DMS53 treated with DMSO at 0.1 percent for 48 hours (cell line): ENCODE data around the gene URB2.
A peak's percentile ranks its signal among the peaks of the same experiment; 100 is the strongest.
"Not testable (repeated sequence)": the region's sequence is repeated elsewhere in the genome, so short reads cannot be mapped to it uniquely, and the experiment has no call there.

ENCODE experiments used
- DNase-seq: peaks from one replicate; lab custom pipeline; 2025; ENCODE audit not compliant: unreplicated experiment; lab: John Stamatoyannopoulos, UW

The URB2 gene

DNA sequence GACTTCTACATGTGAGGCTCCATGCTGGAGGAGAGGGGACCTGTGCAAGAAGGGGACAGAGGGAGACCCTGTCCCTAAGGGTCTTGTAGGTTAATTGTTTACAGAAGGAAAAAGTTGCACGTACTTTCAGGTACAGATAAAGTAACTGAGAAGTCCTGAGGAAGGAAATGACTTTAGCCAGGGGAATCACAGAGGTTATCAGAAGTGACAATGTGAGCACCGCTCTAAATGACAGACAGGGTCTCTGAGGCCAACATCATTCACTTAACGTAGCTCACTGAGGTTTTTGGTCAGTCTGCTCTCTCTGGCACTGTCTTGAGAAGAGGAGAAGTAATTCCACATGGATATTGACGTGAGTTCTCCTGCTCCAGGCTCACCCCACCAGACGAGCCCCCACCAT, 12.1 kb upstream of the URB2 start:
- DNase-seq = no peak

DNA sequence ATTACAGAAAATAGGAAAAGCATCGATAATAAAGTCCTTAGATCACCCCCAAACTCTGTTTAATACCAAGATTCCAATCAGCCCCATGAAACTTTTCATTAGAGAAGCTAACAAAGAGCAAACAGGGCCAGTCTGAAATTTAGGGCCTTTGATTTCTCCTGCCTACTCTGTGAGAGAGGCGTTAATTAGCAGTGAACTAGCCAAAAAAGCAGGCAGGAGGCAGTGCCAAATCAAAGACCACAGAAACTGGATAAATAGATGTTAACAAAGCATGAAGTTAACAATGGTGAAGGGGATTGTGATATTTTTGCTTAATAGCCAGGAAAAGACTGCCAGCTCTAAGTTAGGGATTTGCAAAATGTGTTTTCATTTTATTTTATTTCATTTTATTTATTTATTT, 11.3 kb upstream of the URB2 start:
- DNase-seq = no peak

DNA sequence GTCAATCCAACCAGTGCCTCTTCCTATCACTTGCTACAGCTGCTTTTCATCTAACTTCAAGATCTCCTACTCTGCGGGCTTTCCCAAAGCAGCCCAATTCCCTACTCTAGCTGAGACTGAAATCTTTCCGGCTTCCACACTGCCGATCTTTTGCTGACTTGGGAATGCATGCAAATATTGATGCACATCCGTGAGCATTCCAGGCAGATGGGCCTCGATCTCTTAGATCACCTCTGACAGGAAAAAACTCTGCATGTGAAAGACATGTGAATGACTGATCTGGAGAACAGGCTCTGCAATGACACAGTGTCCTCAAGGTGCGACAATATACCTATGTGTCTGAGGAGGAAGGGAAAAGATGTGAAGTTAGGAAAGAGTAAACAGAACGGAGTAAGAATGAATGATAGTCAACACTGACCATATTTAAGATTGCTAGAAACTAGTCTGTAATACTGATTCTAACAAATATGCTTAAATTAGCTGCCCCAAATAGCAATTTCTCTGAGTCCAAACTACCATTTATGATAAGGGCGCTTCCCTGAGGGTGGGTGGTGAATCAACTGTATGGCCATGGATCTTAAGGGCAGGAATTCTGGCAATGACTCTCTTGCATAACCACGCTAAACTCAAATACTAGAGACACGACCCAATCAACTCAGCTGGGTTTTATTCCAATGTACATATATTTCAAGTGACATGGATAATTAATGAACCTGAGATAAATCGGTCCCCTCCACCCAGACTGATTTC, 8.5 kb upstream of the URB2 start:
- DNase-seq = no peak

DNA sequence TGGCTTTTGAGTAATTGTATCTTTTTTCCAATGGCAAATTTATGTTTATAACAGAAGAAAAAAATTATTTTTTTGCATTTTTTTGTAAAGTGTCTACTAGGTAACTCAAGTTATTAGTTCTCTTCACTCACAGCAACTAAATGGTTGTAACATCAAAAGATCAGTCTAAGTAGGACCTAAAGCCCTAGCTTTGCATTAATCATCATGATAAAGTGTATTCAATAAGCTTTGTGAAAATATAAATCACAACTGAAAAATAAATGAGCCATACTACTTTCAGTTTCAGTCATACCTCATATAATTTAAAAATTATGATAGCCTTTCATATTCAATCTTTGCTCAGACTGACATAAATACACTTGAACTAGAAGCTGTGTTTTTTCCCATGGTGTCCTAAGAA, 7.0 kb upstream of the URB2 start:
- no peak for DNase-seq

DNA sequence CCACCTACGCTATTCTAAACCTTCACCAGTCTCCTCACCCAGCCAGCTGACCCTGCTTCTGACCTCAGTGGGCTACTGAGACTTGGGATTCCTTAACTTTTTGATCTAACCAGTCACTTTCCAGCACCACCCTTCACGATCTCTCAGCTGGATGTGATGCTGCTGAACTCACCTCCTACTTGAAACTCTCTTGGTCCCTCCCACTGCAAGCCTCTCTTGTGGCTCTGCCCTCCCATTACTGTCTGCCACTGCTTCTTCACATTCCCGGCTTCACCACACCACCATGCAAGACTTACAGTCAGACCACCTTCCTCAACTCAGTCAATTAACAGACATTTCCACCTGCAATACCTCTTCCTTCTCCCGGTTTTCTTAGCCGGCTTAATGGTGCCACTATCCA, 6.4 kb upstream of the URB2 start:
- DNase-seq = no peak

DNA sequence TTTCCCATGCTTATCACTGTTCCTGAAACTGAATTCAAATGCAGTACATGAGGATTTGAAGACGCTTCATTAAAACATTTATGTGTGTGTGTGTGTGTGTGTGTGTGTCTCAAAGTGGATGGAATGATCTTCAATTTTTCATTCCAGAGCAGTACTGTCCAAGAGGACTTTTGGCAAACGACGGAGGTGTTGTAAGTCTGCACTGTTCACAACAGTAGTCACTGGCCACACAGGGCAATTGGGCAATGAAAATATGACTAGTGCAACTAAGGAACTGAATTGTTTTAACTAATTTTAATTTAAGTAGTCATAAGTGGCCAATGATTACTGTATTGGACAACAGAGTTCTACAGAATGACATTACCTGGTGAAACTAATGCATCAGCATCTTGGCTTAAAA, 5.2 kb upstream of the URB2 start:
- DNase-seq = no peak

DNA sequence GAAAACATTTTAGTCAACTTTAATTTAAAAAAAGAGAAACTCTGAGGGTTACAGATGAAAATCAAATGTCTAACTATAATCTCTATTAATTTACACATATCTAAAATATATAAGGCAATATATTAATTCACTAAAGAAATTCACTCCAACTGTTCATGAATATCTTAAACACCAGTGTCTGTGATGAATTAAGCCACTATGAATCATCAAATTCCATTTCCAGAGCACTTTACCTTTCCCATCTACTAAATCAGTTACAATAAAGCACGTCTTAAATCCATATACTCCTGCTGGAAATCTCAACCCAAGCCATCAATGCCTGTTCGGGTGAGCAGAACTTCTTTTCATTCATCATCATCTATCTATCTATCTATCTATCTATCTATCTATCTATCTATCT, 4.4 kb upstream of the URB2 start:
- no peak for DNase-seq

DNA sequence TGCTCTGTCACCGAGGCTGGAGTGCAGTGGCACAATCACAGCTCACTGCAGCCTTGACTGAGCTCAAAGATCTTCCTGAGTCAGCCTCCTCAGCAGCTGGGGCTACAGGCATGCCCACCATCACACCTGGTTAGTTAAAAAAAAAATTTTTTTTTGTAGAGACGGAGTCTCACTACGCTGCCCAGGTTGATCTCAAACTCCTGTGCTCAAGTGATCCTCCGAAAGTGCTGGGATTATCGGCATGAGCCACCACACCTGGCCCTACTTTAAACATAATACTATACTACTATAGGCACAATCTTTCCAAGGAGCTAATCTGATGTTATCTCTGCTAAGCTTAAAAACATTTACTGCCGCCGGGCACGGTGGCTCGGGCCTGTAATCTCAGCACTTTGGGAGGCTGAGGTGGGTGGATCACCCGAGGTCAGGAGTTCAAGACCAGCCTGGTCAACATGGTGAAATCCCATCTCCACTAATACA, 3.4 kb upstream of the URB2 start:
- DNase-seq = not testable (repeated sequence)

DNA sequence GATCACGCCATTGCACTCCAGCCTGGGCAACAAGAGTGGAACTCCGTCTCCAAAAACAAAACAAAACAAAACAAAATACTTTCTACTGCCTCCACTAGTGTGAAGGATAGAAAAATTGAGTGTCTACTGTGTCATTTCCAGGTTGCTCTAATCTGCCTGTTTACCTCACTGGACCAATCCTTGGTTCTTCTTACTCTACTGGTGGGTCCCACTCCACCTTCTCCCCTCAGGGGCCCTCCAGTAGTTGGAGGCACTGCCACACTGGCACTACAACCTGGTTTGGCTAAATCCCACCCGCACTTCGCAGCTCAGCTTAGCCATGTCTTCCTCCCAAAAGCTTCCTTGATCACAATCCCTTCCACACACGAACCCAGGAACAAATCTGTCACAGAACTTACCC, 2.8 kb upstream of the URB2 start:
- no peak for DNase-seq

DNA sequence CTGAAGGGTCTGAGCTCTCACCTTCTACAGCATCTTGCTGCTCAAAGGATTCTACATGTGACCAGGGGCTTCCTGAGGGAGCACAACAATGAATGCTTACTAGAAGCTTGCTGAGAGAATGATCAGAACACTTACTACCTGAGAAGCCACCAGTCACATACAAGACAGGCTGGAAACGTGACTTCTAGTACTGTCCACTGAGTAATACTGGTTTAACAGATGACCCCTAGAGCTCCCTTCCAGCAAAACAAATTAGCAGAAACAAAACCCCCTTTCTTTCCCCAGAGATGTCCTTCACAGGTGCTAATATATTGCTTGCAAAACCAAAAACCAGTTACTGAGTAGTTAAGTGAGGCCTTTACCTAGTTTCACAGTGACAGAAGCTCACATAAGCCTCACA, 2.2 kb upstream of the URB2 start:
- no peak for DNase-seq

DNA sequence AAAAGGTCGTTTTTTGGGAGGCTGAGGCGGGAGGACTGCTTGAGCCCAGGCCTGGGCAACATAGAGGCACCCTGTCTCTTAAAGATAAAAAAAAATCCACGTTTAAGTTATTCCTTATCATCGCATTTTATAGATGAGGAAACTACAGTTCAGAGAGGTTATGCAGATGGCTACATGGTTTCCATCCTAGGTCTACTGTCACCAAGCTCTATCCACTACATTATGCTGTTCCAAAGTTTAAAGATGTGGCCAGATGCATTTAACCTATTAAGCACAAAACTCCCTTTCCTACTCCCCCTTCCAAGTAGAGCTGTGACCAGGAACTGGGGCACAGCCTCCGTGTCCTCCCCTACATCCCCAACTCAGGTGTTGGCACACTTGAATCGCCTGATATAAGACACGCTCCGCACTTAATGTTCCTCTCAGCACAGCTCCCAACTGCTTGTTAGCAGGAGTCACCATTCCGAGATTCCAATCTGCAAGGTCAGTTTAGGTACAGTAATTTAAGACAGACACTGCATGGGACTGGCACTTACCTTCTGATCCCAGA, 1.5 kb upstream of the URB2 start:
- no peak for DNase-seq

DNA sequence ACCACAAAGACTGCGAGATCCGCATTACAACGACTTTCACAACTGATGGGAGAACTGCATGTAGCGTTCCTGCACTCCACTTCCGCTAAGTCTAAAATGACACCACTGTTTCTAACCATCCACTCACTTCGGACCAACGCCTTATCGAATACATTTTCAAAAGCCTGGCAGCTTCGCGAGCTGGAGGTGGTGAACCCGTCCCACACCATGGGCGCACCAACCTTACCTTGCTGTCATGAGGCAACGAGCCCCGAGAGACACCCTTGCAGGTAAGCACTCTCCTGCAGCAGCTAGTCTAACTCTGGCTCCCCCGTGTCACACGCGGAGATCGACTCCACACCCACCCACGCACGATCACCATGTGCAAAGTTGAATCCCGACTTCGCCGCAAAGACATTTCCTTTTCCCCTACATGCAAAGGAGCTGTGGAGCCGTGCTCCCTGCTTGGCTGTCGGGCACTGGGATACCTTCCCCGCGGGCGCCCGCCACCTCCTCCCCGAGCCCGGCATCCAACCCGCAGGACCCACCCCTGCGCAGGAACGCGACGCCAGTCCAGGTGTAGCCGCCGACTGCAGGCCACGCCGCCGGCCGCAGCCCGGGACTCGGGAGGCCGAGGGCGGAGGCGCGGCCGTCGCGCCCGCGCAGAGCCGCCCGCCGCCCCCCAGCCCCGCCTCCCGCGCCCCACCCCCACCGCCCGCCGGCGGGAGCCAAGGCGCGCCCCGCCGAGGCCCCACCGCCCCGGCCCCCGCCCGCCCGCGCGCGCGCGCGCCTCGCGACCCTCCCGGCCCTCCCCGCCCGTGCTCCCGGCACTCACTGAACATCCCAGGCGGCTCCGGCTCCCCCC, 754 bp upstream of the URB2 start:
- peak; percentile 22 for DNase-seq

DNA sequence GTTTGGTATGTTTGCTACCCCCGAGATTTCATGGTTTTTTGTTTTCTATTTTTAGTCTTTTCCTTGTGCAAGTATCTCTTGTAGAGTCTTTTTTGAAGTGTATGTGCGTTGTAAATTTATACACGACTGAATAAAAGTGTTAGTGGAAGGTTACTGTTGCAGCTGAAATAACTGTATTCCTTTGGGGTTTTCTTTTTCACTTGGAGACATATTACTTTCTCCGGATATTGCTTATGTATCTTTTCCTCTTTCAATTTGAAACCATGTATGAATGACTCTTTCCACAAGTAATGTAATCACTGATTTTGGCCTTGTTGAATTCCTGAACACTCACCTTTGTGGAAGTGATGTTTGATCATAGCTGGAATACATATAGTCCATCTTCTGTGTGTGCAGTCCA, 956 bp downstream of the URB2 start:
- DNase-seq = no peak

DNA sequence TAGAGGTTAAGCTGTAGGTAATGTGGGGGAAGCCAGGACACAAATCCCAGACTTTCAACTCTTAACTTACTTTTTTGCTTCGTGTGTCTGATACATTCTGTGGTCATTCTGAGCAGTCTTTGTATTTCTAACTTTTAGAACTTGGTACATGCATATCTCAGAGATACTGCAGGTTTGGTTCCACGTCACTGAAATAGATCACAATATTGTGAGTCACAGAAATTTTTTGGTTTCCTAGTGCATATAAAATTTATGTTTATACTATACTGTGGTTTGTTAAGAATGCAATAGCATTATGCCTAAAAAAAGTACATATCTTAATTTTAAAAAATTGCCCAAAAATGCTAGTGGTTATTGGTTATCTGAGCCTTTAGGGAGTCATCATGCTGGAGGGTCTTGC, 3.2 kb downstream of the URB2 start:
- DNase-seq = no peak

DNA sequence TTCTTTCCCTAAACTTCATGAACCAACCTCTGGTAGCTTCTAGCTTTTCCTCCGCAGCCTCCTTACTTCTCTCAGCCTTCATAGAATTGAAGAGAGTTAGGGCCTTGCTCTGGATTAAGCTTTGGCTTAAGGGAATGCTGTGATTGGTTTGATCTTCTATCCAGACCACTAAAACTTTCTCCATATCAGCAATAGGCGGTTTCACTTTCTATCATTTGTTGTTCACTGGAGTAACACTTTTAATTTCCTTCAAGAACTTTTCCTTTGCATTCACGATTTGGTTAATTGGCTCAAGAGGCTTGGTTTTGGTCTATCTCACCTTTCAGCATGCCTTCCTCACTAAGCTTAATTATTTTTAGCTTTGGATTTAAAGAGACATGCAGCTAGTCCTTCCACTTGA, 5.1 kb downstream of the URB2 start:
- DNase-seq = no peak

DNA sequence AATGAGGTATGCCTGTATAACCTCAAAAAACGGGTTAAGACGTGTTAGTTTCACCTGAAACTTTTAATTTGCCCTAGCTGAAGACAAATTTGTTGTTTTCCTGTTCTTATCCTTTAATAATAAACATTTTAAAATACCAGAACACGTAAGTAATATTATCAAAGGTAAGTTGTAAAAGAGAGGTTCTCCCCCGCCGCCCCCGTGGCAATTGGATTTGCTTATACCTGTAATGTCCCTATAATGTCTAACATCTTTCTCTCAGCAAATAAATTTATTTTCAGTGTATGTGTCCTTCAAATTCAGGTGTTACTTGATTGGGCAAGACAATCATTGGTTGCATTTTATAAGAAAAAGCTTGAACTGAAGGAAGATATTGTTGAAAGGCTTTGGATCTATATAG, 5.9 kb downstream of the URB2 start:
- DNase-seq = no peak

DNA sequence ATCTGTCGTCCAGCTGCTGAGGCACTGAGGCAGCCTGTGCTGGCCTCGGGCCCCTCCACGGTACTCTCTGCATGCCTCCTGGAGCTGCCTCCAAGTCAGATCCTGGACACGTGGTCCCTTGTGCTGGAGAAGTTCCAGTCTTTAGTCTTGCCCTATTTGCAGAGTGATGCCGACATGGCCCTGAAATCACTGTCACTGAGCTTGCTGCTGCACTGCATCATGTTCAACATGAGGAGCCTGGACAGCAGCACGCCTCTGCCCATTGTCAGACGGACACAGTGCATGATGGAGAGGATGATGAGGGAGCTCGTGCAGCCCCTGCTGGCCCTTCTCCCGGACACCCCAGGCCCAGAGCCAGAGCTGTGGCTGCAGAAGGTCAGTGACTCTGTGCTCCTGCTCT, 10.0 kb downstream of the URB2 start:
- no peak for DNase-seq

DNA sequence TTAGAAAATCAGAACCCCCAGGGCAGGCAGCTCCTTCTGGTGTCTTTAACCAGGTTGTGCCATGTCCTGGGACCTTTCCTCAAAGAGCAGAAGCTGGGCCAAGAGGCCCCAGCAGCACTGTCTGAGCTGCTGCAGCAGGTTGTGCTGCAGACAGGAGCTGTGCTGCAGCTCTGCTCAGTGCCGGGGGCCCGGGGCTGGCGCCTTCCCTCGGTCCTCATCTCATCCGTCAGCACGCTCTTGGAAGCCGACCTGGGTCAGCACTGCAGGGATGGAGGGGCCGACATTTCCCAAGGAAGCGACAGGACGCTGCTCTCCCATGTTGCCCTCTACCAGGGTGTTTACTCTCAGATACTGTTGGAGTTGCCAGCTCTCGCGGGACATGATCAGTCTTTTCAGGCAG, 11.7 kb downstream of the URB2 start:
- DNase-seq = no peak

DNA sequence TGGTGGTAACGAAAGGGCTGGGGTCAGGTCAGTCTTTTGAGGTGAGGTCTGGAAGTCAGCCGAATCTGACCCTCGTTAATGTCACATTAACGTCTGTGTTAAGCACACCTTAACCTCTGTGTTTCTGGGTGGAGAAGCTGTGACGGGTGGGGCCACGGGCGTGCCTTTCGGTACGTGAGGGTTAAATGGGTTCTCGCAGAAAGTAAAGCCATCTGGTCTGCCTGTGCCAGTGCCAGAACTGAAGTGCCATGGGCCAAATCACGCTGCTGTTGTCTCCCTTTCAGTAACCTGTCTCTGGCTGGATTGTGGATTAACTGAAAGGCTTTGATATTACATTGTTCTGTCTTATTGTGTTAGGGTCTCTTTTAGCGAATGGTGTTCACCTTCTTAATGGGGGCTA, 14.4 kb downstream of the URB2 start:
- DNase-seq = no peak

DNA sequence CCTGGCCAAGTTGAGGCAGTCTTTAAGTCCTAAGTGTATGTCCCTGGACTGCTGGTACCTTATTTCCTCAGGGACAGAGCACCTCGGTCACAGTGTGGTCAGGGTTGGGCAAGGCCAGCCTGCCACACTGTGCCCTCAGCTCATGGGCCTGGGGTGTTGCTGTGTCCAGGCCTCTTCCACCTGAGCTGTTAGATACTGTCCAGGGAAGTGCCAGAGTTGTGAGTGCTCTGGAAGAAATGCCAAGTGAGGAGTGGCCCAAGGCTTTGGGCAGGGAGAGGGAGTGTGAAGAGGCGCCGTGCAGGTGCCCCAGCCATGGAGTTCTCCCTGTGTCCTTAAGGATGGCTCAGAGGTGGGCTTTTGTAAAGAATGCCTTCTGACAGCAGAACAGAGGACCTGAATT, 15.3 kb downstream of the URB2 start:
- DNase-seq = no peak

DNA sequence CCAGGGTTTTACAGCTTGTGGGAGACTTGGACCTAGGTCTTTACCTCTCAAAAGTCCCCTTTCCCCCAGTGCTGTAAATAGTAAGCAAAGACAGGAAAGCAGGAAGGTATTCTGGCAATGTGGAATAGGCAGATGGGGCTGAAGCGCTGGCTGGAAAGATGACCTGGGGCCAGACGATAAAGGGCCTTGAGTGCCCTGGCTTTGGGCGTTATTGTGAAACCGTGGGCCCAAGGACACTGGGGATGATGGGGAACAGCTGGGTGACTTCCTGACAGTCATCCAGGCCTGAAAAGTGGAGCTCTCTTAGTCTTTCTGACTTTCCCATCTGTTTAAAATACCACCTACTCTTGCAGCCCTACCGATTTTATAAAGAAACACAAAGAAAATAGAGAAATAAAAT, 16.3 kb downstream of the URB2 start:
- no peak for DNase-seq

DNA sequence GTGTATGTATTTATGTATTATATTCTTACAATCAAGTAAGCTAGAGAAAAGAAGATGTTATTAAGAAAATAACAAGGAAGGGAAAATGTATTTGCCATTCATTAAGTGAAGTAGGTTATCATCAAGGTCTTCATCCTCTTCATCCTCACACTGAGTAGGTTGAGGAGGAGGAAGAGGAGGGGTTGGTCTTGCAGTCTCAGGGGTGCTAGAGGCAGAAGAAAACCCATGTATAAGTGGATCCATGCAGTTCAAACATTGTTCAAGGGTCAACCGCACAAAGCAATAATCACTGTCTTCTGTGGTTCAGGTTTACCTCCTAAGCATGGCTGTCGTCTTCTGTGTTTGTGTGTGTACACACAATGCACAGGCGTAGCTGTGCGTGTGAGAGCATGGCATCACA, 16.9 kb downstream of the URB2 start:
- no peak for DNase-seq
